Left lung (tissue), 10 donors: ENCODE measurements around the gene AHDC1. TPM values are rescaled to one million over a fixed set of nuclear protein-coding genes. Genes with fewer than 3 reads are reported as not detected.

ENCODE experiments used
- ATAC-seq: fragments of 200-7000 bp; cut with Tn5 transposase; one replicate; pipeline ENCODE4 v1.9.1; 2020; ENCODE audit warnings: moderate library complexity
- DNase-seq, 4 donors: peaks; one replicate each; pipeline ENCODE4 v3.0.0-alpha.2; 2013 to 2020
- H3K27ac ChIP-seq, 2 donors: fragments of 200-600 bp; sonication (generic) in 1 of 2; one replicate each; pipeline versions ENCODE4 v1.5.0 to v1.8.0; 2020 to 2021
- H3K27me3 ChIP-seq, 2 donors: fragments of 200-600 bp; sonication (generic) in 1 of 2; one replicate each; pipeline versions ENCODE4 v1.5.0 to v1.8.0; 2020 to 2021
- H3K36me3 ChIP-seq, 2 donors: fragments of 200-600 bp; sonication (generic) in 1 of 2; one replicate each; pipeline versions ENCODE4 v1.5.0 to v1.8.0; 2020 to 2021
- H3K4me1 ChIP-seq, 2 donors: fragments of 200-600 bp; one replicate each; pipeline ENCODE4 v1.8.0; 2021
- H3K4me3 ChIP-seq, 2 donors: fragments of 200-600 bp; sonication (generic) in 1 of 2; one replicate each; pipeline versions ENCODE4 v1.5.0 to v1.8.0; 2020 to 2021; ENCODE audit warnings: mild to moderate bottlenecking in 1 of 2
- H3K9me3 ChIP-seq, 2 donors: fragments of 200-600 bp; sonication (generic) in 1 of 2; one replicate each; pipeline versions ENCODE4 v1.5.0 to v1.8.0; 2020 to 2021
- CTCF ChIP-seq, 2 donors: fragments of 200-600 bp; sonication (generic) in 1 of 2; IDR thresholded peaks; one replicate each; pipeline versions ENCODE4 v1.5.0 to v1.8.0; 2021; ENCODE audit warnings: antibody characterized with exemption in 2 of 2
- intact Hi-C, 2 donors: fragments of 100-400 bp; cut with DNase I; formaldehyde crosslinking; loops; one replicate each; pipeline versions ENCODE4 v1.11.2 to v1.14.2; 2022
- polyA plus RNA-seq, 6 donors: library from polyadenylated mRNA; unstranded; fragments of 120-200 nt; gene quantifications; one replicate each; pipeline ENCODE4 v1.2.1, GENCODE V29; 2013; ENCODE audit not compliant: insufficient read length in 6 of 6
- total RNA-seq, 2 donors: library from RNA; stranded (reverse); fragmentation: NEBNext Ultra II Directional; extraction: Animal tissue kit (Norgen Biotek cat#: 25700); gene quantifications; one replicate each; pipeline ENCODE4 v1.2.1, GENCODE V29; 2021
- donor health status: DM: no; HTN: yes; CAD: no.
- donor health status: DM: no; HTN: no; CAD: no.

The AHDC1 gene
- total and polyA plus RNA-seq, 8 donors: 32.2 to 48.8 (median 41.2) TPM

- Histone ChIP-seq H3K27me3 (no peaks in the 10 kb centered on the region), H3K9me3 (no peaks in the 10 kb centered on the region), H3K27ac (peak overlapping the region in 1 of 2 donors; percentile 18), H3K4me1 (peaks cover 0 to 57% of the 10 kb centered on the region in 2 donors), H3K4me3 (no peak overlapping the region), H3K36me3 (peaks cover 0 to 67% of the 10 kb centered on the region in 2 donors)
- DNase-seq (peak in 1 of 4 donors; percentile 29), ATAC-seq (no peak)
- intact Hi-C loops: loop anchor here in 1 of 2 donors (10.0 kb wide), 1 partner anchor 308 kb away; no protein-coding TSS in a partner anchor
- TF ChIP-seq CTCF (IDR thresholded peaks at IDR 0.05): no peak
These were observed 8.8 kb upstream of the AHDC1 start for GRCh38 chr1:27612718-27613117.

DNA sequence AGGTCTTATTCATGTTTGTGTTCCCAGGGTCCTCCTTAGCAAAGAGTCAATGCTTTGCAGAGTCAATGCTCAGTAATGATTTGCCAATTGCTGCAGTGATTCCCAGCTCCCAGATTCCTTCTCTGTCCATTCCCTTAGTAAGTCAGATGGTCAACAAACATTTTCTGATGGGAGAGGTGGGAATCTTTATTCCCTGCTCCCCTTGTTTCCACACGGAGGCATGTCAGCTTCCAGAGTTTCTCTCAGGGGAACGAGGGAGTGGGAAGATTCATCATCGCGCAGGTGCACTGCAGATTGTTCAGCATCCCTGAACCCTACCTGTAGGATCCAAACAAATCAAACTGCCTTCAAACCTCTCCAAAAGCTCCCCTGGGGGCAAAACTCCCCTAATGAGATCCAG is 7.5 kb upstream of the AHDC1 start:
- Histone ChIP-seq H3K27ac (no peak overlapping the region), H3K4me3 (no peak overlapping the region), H3K27me3 (no peaks in the 10 kb centered on the region), H3K9me3 (no peaks in the 10 kb centered on the region), H3K4me1 (peaks cover 0 to 49% of the 10 kb centered on the region in 2 donors), H3K36me3 (peaks cover 0 to 55% of the 10 kb centered on the region in 2 donors)
- DNase-seq (no peak), ATAC-seq (no peak)
- TF ChIP-seq CTCF (IDR thresholded peaks at IDR 0.05): no peak
- intact Hi-C loops: loop anchor here in 1 of 2 donors (2.0 to 10.0 kb wide), 2 partner anchors 51 to 307 kb away; no protein-coding TSS in a partner anchor

DNA sequence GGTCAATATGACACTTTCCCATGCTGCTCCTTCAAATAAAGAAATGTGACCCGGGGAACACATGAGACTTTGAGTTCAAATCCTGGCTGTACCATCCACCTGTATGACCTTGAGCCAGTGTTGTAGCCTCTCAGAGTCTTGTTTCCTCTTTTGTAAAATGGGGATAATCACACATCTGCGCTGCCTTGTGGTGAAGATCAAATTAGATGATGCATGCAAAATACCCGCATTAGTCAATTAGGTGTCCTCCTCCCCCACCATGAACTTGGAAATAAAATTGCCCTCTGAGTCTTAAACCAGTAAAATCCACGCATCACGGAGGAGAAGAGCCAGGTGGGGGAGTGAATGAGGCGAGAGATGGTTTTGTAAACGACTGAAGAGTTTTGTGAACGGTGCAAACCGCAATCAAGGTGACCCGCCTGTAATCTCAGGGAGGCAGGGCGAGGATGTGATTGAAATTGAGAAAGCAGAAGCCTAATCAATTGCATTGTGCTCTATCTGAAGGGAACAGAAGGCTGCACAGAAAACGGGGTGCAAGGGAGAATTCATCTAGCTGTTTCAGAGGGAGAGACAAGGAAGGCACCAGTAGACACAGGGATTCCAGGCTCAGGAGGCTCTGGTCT is 5.8 kb upstream of the AHDC1 start:
- H3K9me3 ChIP-seq: no peaks in the 10 kb centered on the region
- TF ChIP-seq CTCF (IDR thresholded peaks at IDR 0.05): no peak
- peak overlapping the region in 1 of 2 donors; percentile 61 for H3K27ac ChIP-seq
- intact Hi-C loops: loop anchor here (2.0 to 10.0 kb wide), 4 partner anchors 53 to 305 kb away; no protein-coding TSS in a partner anchor
- no peak overlapping the region for H3K4me3 ChIP-seq
- no peaks in the 10 kb centered on the region for H3K27me3 ChIP-seq
- DNase-seq: no peak
- H3K4me1 ChIP-seq: peaks cover 4 to 47% of the 10 kb centered on the region in 2 donors
- H3K36me3 ChIP-seq: peaks cover 0 to 37% of the 10 kb centered on the region in 2 donors
- ATAC-seq: no peak

DNA sequence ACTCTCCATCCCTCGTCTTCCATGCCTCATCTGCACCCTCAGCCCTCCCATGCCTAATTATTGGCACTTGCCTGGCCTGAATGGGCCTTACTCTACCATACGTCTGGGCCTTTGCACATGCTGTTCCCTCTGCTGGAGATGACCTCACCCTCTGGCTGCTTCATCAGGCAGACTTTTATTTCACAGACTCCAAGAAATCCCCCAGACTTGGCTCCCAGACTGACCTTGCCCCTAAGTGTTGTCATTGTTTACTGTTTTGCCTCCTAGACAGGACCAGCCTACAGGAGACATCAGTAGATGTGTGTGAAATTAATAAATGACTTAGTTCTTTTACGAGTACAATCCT is 5.2 kb upstream of the AHDC1 start:
- no peak for ATAC-seq
- intact Hi-C loops: loop anchor here (5.0 kb wide), 2 partner anchors 53 to 207 kb away; no protein-coding TSS in a partner anchor

More for the DNA sequence above, 5.2 kb upstream of the AHDC1 start:
- peak overlapping the region in 1 of 2 donors; percentile 61 for H3K27ac ChIP-seq
- H3K27me3 ChIP-seq: no peaks in the 10 kb centered on the region
- H3K9me3 ChIP-seq: no peaks in the 10 kb centered on the region
- DNase-seq: no peak
- peaks cover 0 to 32% of the 10 kb centered on the region in 2 donors for H3K36me3 ChIP-seq
- no peak for TF ChIP-seq CTCF (IDR thresholded peaks at IDR 0.05)
- peaks cover 4 to 47% of the 10 kb centered on the region in 2 donors for H3K4me1 ChIP-seq
- no peak overlapping the region for H3K4me3 ChIP-seq
